Caco-2 (cell line): Measurements from ENCODE around the gene TIMM50. TPM values are rescaled to one million over a fixed set of nuclear protein-coding genes. Genes with fewer than 3 reads are reported as not detected.

ENCODE experiments used
- BruUV-seq: library from RNA; stranded (reverse); fragments of 400-500 nt; replicated peaks from 2 replicates; lab custom pipeline; 2021; lab: Mats Ljungman, UMichigan
- CTCF ChIA-PET: fragments of 300-600 bp; sonication (Branson Sonifier 250); formaldehyde crosslinking; loops from one replicate; lab custom pipeline; 2022; ENCODE audit warnings: antibody characterized with exemption; lab: Charles Lee
- POLR2A ChIA-PET: fragments of 300-600 bp; sonication (Branson Sonifier 250); formaldehyde crosslinking; loops from one replicate; lab custom pipeline; 2022; ENCODE audit warnings: antibody characterized with exemption; lab: Charles Lee
- DNase-seq, 2 experiments: peaks; one replicate each; pipeline versions ENCODE4 v3.0.0 to v3.0.0-alpha.2; 2020 to 2022
- H3K27me3 ChIP-seq: replicated peaks from 2 replicates; pipeline ENCODE4 v1.6.0; 2011; ENCODE audit warnings: low read length; ENCODE audit not compliant: control insufficient read depth, insufficient read depth
- H3K36me3 ChIP-seq: 2 replicates; pipeline ENCODE4 v1.5.1; 2011; ENCODE audit warnings: low read length; ENCODE audit not compliant: control insufficient read depth, insufficient read depth
- H3K4me1 ChIP-seq: fragments of 250-450 bp; sonication (Bioruptor Pico); 2 replicates; pipeline ENCODE4 v1.5.1; 2020; ENCODE audit warnings: mild to moderate bottlenecking
- H3K4me3 ChIP-seq: 2 replicates; pipeline ENCODE4 v1.5.1; 2011; ENCODE audit warnings: low read depth, mild to moderate bottlenecking, control low read depth, low read length
- H3K9me3 ChIP-seq: fragments of 250-450 bp; sonication (Bioruptor Pico); 2 replicates; pipeline ENCODE4 v1.5.1; 2020; ENCODE audit warnings: mild to moderate bottlenecking, moderate library complexity
- H3K27ac Mint-ChIP-seq: one replicate; pipeline ENCODE4 v1.8.0; 2022; ENCODE audit warnings: mixed read lengths; ENCODE audit not compliant: unreplicated experiment
- H3K27me3 Mint-ChIP-seq: one replicate; pipeline ENCODE4 v1.8.0; 2022; ENCODE audit warnings: mixed read lengths; ENCODE audit not compliant: insufficient read depth, unreplicated experiment
- H3K36me3 Mint-ChIP-seq: one replicate; pipeline ENCODE4 v1.8.0; 2022; ENCODE audit warnings: mild to moderate bottlenecking, mixed read lengths; ENCODE audit not compliant: insufficient read depth, unreplicated experiment
- H3K4me1 Mint-ChIP-seq: one replicate; pipeline ENCODE4 v1.8.0; 2022; ENCODE audit warnings: low read depth, mixed read lengths; ENCODE audit not compliant: unreplicated experiment
- H3K4me3 Mint-ChIP-seq: one replicate; pipeline ENCODE4 v1.8.0; 2022; ENCODE audit warnings: mild to moderate bottlenecking, moderate library complexity, mixed read lengths; ENCODE audit not compliant: unreplicated experiment
- H3K9me3 Mint-ChIP-seq: one replicate; pipeline ENCODE4 v1.8.0; 2022; ENCODE audit warnings: mixed read lengths; ENCODE audit not compliant: unreplicated experiment
- intact Hi-C: fragments of 100-400 bp; cut with micrococcal nuclease; formaldehyde crosslinking; loops from one replicate; pipeline ENCODE4 v1.10.0; 2022; ENCODE audit not compliant: unreplicated experiment
- total RNA-seq: library from RNA; stranded (reverse); gene quantifications from 2 replicates; pipeline ENCODE4 v1.2.3, GENCODE V29; 2022
- TF ChIP-seq, protein P1 (sequence below), 2 experiments: fragments of 200-600 bp in 1 of 2; IDR thresholded peaks; 1 replicate in 1 of 2; 2 replicates in 1 of 2; pipeline versions ENCODE4 v1.5.1 to v1.8.0; 2011 to 2022; ENCODE audit warnings: antibody characterized with exemption in 1 of 2, control low read depth in 1 of 2, inconsistent platforms in 1 of 2, low read depth in 1 of 2, low read length in 1 of 2, mild to moderate bottlenecking in 1 of 2, moderate library complexity in 1 of 2; ENCODE audit not compliant: insufficient read depth in 1 of 2, severe bottlenecking in 1 of 2, unreplicated experiment in 1 of 2

TIMM50 gene
- total RNA-seq, 1 experiment from 2014 or later: 152 TPM

DNA sequence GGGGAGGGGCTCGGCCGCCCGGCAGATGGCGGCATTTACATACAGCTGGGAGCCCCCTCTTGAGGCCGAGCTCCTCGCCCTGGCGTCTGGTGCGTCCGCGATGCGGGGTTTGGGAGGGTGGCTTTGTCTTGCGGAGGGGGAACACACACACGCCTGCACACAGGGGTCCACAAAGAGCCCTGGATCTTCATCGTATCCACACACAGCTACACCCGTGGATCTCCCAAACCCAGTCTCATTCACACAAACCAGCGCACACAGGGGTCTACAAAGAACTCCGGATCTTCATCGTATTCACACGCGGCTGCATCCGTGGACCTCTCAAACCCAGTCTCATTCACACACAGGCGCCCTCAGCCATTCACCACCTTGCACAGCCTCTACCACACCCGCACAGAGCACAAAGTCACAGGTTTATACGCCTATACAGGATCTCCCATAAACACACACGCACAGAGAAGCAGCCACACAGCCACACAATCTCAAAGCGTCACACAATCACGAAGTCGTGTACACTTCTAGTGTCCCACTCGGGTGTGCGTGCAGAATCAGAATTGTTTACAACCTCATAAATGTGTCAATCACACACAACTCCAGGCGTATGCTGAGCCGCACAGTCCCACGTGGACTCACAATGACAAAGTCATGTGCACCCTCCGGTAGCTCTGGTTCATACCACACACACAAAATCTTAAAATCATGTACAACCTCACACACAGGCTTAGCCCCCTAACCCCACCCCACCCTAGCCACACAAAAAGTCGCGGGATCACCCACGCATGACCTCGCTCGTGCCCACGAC, 17.6 kb downstream of the TIMM50 start:
- TF ChIP-seq, protein P1, sequence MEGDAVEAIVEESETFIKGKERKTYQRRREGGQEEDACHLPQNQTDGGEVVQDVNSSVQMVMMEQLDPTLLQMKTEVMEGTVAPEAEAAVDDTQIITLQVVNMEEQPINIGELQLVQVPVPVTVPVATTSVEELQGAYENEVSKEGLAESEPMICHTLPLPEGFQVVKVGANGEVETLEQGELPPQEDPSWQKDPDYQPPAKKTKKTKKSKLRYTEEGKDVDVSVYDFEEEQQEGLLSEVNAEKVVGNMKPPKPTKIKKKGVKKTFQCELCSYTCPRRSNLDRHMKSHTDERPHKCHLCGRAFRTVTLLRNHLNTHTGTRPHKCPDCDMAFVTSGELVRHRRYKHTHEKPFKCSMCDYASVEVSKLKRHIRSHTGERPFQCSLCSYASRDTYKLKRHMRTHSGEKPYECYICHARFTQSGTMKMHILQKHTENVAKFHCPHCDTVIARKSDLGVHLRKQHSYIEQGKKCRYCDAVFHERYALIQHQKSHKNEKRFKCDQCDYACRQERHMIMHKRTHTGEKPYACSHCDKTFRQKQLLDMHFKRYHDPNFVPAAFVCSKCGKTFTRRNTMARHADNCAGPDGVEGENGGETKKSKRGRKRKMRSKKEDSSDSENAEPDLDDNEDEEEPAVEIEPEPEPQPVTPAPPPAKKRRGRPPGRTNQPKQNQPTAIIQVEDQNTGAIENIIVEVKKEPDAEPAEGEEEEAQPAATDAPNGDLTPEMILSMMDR (IDR thresholded peaks at IDR 0.05; ENCODE audit: insufficient read depth in 1 of 2, low read depth in 1 of 2, low read length in 1 of 2, severe bottlenecking in 1 of 2, unreplicated experiment in 1 of 2): peak; percentile 61 to 80
- Mint-ChIP-seq H3K4me3 (peak overlapping the region; percentile 85), H3K36me3 (peaks cover 7% of the 10 kb centered on the region), H3K27me3 (peaks cover 16% of the 10 kb centered on the region), H3K27ac (no peak overlapping the region), H3K9me3 (no peaks in the 10 kb centered on the region), H3K4me1 (peaks cover 16% of the 10 kb centered on the region)
- ChIA-PET POLR2A (interaction anchor here (0.6 to 1.2 kb wide), 5 partner anchors 18 to 1565 kb away, joined by 4 to 13 read pairs (median 6); partner anchors contain the start of gene RPS16), CTCF (interaction anchor here (0.6 to 2.1 kb wide), 27 partner anchors 9 to 1597 kb away, joined by 3 to 21 read pairs (median 5); partner anchors contain the start of genes EID2, EID2B, RPS16 and SUPT5H)
- DNase-seq: peak; percentile 71 to 84
- H3K27me3 ChIP-seq: peaks cover 1% of the 10 kb centered on the region
- no peaks in the 10 kb centered on the region for H3K36me3 ChIP-seq
- peak overlapping the region; percentile 35 for H3K4me3 ChIP-seq
- H3K9me3 ChIP-seq: no peaks in the 10 kb centered on the region
- H3K4me1 ChIP-seq: peaks cover 17% of the 10 kb centered on the region
- intact Hi-C loops: loop anchor here (1.0 to 2.0 kb wide), 3 partner anchors 24 to 43 kb away; partner anchors contain the start of genes EID2 and EID2B
- BruUV-seq: no TSS peak

DNA sequence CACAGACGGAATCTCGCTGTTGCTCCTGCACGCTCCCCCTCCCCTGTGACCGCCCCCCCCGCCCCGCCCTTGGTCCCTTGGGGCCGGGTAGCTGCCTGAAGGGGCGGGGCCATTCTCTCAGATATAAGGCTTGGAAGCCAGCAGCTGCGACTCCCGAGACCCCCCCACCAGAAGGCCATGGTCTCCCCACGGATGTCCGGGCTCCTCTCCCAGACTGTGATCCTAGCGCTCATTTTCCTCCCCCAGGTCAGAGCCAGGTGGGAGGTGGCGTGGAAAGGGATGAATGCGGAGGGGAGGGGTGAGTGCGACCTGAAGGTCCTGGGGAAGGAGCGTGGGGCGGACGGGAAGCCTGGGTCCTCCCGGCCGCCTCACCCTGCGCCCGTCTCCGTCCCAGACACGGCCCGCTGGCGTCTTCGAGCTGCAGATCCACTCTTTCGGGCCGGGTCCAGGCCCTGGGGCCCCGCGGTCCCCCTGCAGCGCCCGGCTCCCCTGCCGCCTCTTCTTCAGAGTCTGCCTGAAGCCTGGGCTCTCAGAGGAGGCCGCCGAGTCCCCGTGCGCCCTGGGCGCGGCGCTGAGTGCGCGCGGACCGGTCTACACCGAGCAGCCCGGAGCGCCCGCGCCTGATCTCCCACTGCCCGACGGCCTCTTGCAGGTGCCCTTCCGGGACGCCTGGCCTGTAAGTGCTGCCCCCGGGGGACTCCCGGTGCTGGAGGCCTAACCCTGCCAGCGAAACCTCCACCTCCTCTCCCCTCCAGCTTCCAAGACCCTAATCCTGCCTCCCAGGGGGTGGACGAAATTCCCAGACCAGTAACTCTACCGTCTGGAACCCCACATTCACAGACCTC, 18.4 kb downstream of the TIMM50 start, which contains the start of gene DLL3:
Gene DLL3, plus strand, starts transcription at position 150 of the 845 bp plus-strand sequence. Its CDS starts 28 bp downstream, at position 178.
- H3K36me3 ChIP-seq: no peaks in the 10 kb centered on the region
- ChIA-PET CTCF (interaction anchor here (0.6 to 2.1 kb wide), 10 partner anchors 9 to 243 kb away, joined by 3 to 21 read pairs (median 10); partner anchors contain the start of gene EID2B), POLR2A (interaction anchor here (0.6 to 0.8 kb wide), 3 partner anchors 33 to 1566 kb away, joined by 4 to 9 read pairs (median 6); partner anchors contain the start of gene RPS16)
- no peak within 1 kb of the TSS for H3K27ac Mint-ChIP-seq
- intact Hi-C loops: loop anchor here (1.0 to 2.0 kb wide), 2 partner anchors 33 to 42 kb away; partner anchors contain the start of genes EID2 and EID2B
- no TSS peak for BruUV-seq
- H3K4me1 ChIP-seq: peaks cover 18% of the 10 kb centered on the region
- H3K4me3 Mint-ChIP-seq: peak within 1 kb of the TSS; percentile 85
- no peaks in the 10 kb centered on the region for H3K9me3 ChIP-seq
- peaks cover 21% of the 10 kb centered on the region for H3K27me3 Mint-ChIP-seq
- TF ChIP-seq, protein P1 (IDR thresholded peaks at IDR 0.05; ENCODE audit: insufficient read depth in 1 of 2, low read depth in 1 of 2, low read length in 1 of 2, severe bottlenecking in 1 of 2, unreplicated experiment in 1 of 2): no peak
- H3K36me3 Mint-ChIP-seq: no peaks in the 10 kb centered on the region
- H3K4me3 ChIP-seq: peak within 1 kb of the TSS; percentile 35
- DNase-seq: peak in 1 of 2 experiments; percentile 65
- no peaks in the 10 kb centered on the region for H3K9me3 Mint-ChIP-seq
- peaks cover 1% of the 10 kb centered on the region for H3K27me3 ChIP-seq
- peaks cover 16% of the 10 kb centered on the region for H3K4me1 Mint-ChIP-seq
